Prostate gland (tissue), 2 donors: ENCODE measurements around the gene SAMD4A.

Source experiments
- CTCF ChIP-seq, 4 experiments: fragments of 200-600 bp in 2 of 4; fragments of 450-650 bp in 2 of 4; sonication (generic) in 2 of 4; IDR thresholded peaks; 1 replicate in 3 of 4; 2 replicates in 1 of 4; pipeline ENCODE4 v1.5.1; 2016 to 2019; ENCODE audit warnings: antibody characterized with exemption in 4 of 4, mild to moderate bottlenecking in 2 of 4, moderate library complexity in 2 of 4
- POLR2A ChIP-seq: fragments of 450-650 bp; IDR thresholded peaks from one replicate; pipeline ENCODE4 v1.6.1; 2016; ENCODE audit warnings: antibody characterized with exemption, mild to moderate bottlenecking
- POLR2AphosphoS5 ChIP-seq: sonication (generic); formaldehyde crosslinking; IDR thresholded peaks from one replicate; pipeline ENCODE4 v1.6.1; 2017; ENCODE audit warnings: antibody characterized with exemption

- TF ChIP-seq CTCF (IDR thresholded peaks at IDR 0.05) (no peak), POLR2A (no peak), POLR2AphosphoS5 (no peak)
Observed at GRCh38 chr14:54791001-54791400, 224.1 kb downstream of the SAMD4A start.
